GM12801 (cell line): Measurements from ENCODE around the gene CUL1.

Experiments
- TF ChIP-seq, protein P1 (sequence below): IDR thresholded peaks from one replicate; pipeline ENCODE4 v1.5.1; 2011; ENCODE audit warnings: control low read depth; ENCODE audit not compliant: insufficient read length; ENCODE audit errors: extremely low read depth

Gene CUL1

GRCh38 chr7:148800677-148801076, 102.0 kb downstream of the CUL1 start:
- TF ChIP-seq, protein P1, sequence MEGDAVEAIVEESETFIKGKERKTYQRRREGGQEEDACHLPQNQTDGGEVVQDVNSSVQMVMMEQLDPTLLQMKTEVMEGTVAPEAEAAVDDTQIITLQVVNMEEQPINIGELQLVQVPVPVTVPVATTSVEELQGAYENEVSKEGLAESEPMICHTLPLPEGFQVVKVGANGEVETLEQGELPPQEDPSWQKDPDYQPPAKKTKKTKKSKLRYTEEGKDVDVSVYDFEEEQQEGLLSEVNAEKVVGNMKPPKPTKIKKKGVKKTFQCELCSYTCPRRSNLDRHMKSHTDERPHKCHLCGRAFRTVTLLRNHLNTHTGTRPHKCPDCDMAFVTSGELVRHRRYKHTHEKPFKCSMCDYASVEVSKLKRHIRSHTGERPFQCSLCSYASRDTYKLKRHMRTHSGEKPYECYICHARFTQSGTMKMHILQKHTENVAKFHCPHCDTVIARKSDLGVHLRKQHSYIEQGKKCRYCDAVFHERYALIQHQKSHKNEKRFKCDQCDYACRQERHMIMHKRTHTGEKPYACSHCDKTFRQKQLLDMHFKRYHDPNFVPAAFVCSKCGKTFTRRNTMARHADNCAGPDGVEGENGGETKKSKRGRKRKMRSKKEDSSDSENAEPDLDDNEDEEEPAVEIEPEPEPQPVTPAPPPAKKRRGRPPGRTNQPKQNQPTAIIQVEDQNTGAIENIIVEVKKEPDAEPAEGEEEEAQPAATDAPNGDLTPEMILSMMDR = no peak

DNA sequence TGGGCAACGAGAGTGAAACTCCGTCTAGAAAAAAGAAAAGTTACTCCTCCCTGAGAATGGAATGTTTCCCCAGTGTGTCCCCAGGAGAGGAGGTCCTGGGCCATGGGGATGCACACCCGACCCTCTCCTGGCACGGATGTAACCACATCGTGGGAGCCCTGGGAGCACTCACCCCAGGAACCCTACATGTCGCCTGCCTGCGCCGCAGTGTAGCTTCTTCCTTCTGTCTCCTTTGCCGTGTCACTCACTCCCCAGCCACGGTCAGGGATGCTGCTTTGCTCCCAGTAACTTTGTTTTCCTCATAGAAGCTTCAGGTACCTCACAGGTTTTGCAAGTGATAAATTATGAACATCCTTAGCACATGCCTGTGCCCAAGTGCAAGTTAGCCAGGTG, 103.4 kb downstream of the CUL1 start:
- TF ChIP-seq, protein P1 = no peak

- TF ChIP-seq, protein P1 = no peak
Observed at GRCh38 chr7:148803094-148803493, 104.4 kb downstream of the CUL1 start.

DNA sequence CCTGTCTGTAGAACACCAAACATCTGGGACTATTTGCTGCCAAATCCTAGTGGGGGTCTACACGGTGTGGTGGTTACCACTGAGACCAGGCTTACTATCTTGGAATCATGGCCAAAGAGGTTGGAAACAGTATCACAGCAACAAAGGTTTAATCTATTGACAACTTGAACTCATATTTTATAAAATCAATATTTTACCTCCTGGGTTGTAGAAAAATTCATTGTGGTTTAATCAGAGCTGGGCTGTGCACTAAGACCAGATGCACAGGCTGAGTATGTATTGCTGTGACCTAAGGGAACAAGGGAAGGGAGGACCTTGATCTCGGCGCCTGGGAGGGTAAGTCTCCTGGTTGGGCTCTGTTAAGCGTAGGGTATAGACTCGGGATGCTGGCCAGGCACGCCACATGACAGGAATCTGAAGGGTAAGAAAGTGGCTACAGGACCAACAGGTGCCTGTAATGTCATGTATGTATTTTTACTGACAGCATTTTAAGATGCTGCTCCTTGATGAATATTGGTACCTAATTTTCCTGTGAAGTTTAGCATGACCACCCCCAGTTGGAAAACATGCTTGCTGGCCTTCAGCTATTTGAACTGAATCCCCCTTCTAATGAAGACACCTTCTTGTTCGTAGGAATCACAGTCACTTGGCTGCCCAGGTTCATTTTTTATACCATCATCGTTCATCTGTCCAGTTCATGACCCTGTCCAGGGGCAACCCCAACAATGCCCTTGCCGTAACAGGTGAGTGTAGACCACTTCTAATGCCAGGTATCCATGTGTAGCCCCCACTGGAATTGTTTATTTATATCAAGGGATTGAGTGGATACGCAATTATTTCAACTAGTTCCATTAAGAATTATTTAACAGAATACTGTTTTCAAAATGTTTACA, 105.9 kb downstream of the CUL1 start:
- TF ChIP-seq, protein P1 = no peak

- TF ChIP-seq, protein P1 = no peak
Observed at GRCh38 chr7:148806187-148806586, 107.5 kb downstream of the CUL1 start.

- TF ChIP-seq, protein P1 = no peak
Observed at GRCh38 chr7:148807436-148807835, 108.7 kb downstream of the CUL1 start.

GRCh38 chr7:148809856-148810255, 111.2 kb downstream of the CUL1 start:
- TF ChIP-seq, protein P1 = no peak
